BLaER1 treated with 17β-estradiol and CSF1 and Interleukin-3, amounts not matched to agents 10 nM and 100 nM (cell line): ENCODE results near the gene TCTN3.

Experiments used
- H3K27ac ChIP-seq, 11 experiments: shearing (Covaris generic); formaldehyde crosslinking; 2 replicates each; pipeline ENCODE4 v1.8.1; 2022
- H3K27me3 ChIP-seq, 11 experiments: shearing (Covaris generic); formaldehyde crosslinking; 2 replicates each; pipeline ENCODE4 v1.8.1; 2022
- H3K36me3 ChIP-seq, 11 experiments: shearing (Covaris generic); formaldehyde crosslinking; 2 replicates each; pipeline ENCODE4 v1.8.1; 2022
- H3K4me1 ChIP-seq, 10 experiments: shearing (Covaris generic); formaldehyde crosslinking; 2 replicates each; pipeline ENCODE4 v1.8.1; 2022
- H3K4me2 ChIP-seq, 11 experiments: shearing (Covaris generic); formaldehyde crosslinking; 2 replicates each; pipeline ENCODE4 v1.8.1; 2022
- H3K4me3 ChIP-seq, 10 experiments: shearing (Covaris generic); formaldehyde crosslinking; 2 replicates each; pipeline ENCODE4 v1.8.1; 2022
- H3K9ac ChIP-seq, 11 experiments: shearing (Covaris generic); formaldehyde crosslinking; 2 replicates each; pipeline ENCODE4 v1.8.1; 2022
- H3K9me3 ChIP-seq, 11 experiments: shearing (Covaris generic); formaldehyde crosslinking; replicated peaks in 1 of 11; 2 replicates each; pipeline ENCODE4 v1.8.1; 2022
- H4K20me1 ChIP-seq, 11 experiments: shearing (Covaris generic); formaldehyde crosslinking; 2 replicates each; pipeline ENCODE4 v1.8.1; 2022
- Cebpa-rat ChIP-seq, 11 experiments: shearing (Covaris generic); IDR thresholded peaks; 2 replicates each; pipeline ENCODE4 v1.8.1; 2022

The TCTN3 gene

DNA sequence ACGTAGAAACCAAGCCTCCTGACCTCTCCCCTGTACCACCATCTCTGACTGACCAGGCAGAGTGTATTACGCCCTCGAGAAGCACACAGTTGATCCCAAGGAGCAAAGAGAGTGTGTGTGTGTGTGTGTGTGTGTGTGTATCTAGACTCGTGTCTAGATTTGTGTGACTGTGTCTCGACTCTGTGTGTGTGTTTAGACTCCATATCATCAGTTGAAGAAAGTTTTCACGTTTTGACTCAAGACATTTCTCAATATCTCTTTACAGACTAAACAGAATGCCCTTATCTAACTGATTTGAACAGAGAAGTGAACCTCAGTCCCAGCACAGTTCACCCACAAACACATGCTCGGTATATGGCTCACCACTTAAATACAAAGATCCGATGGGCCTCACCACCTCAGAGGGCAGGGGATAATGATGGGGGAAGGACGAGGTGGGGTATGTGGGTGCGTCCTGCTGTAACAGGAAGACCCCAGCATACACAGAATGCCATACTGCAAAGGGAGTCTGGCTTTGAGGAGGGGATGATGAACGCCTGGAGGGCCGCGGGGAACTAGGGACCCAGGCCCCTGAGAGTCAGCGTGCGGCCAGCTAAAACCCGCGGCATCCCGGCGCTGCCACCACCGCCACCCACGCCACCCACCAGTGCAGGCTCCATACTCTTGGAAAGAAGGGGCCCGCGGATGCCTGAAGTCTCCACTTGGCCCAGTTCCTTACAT lies 38.0 kb downstream of the TCTN3 start:
- Histone ChIP-seq H3K9ac (peak overlapping the region; percentile 80 to 93 (median 87)), H3K27me3 (no peaks in the 10 kb centered on the region), H3K4me2 (peak overlapping the region; percentile 81 to 96 (median 93)), H3K9me3 (peaks cover 12 to 34% (median 22%) of the 10 kb centered on the region in 11 experiments), H3K27ac (peak overlapping the region; percentile 9 to 89 (median 80); a peak in 21 of 22 replicates), H3K4me1 (peaks cover 14 to 27% (median 22%) of the 10 kb centered on the region in 10 experiments), H3K36me3 (peaks cover 25 to 32% (median 27%) of the 10 kb centered on the region in 11 experiments), H4K20me1 (peaks cover 0 to 26% (median 0%) of the 10 kb centered on the region in 11 experiments; a peak in 4 of 22 replicates), H3K4me3 (peak overlapping the region; percentile 78 to 98 (median 91))
- TF ChIP-seq Cebpa-rat (IDR thresholded peaks at IDR 0.05) = no peak

DNA sequence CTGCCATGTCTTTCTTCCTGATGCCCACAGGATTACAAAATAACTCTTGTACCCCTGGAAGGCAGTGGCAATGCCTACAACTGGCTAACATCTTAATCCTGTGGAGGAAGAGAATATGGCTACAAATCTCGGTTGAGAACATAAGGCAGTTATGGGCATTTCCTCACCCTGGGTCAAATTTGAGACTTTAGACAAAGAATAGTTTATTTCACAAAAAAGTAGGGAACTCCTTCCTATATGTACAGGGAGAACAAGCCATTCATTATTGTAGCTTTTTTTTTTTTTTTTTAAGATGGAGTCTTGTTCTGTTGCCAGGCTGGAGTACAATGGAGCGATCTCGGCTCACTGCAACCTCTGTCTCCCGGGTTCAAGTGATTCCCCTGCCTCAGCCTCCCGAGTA lies 39.8 kb downstream of the TCTN3 start:
- peaks cover 0 to 37% (median 0%) of the 10 kb centered on the region in 11 experiments; a peak in 5 of 22 replicates for H4K20me1 ChIP-seq
- peaks cover 37 to 50% (median 45%) of the 10 kb centered on the region in 11 experiments for H3K36me3 ChIP-seq
- TF ChIP-seq Cebpa-rat (IDR thresholded peaks at IDR 0.05) = no peak
- no peak overlapping the region for H3K9ac ChIP-seq
- peak overlapping the region in 2 of 11 experiments; percentile 85 to 91; a peak in 3 of 22 replicates for H3K4me2 ChIP-seq
- peaks cover 13 to 41% (median 25%) of the 10 kb centered on the region in 11 experiments for H3K9me3 ChIP-seq
- no peaks in the 10 kb centered on the region for H3K27me3 ChIP-seq
- no peak overlapping the region for H3K4me3 ChIP-seq
- H3K4me1 ChIP-seq = peaks cover 9 to 34% (median 23%) of the 10 kb centered on the region in 10 experiments; a peak in 19 of 20 replicates
- H3K27ac ChIP-seq = no peak overlapping the region

DNA sequence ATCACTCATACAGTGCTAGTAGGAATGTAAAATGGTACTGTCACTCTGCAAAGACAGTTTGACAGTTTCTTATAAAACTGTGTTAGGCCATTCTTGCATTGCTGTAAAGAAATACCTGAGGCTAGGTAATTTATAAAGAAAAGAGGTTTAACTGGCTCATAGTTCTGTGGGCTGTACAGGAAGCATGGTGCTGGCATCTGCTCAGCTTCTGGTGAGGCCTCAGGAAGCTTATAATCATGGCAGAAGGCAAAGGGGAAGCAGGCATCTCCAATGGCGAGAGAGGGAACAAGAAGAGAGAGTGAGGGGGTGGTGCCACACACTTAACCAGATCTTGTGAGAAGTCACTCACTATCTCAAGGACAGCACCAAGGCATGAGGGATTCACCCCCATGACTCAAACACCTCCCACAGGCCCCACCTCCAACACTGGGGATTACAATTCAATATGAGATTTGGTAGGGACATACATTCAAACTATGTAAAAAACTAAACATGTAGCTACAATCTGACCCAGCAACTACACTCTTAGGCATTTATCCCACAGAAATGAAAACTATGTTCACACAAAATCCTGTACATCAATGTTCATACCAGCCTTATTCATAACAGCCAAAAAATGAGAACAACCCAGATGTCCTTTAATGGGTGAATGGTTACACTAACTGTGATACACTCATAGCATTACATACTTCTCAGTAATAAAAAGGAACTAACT lies 42.2 kb downstream of the TCTN3 start:
- Histone ChIP-seq H3K4me1 (peaks cover 9 to 29% (median 20%) of the 10 kb centered on the region in 10 experiments; a peak in 19 of 20 replicates), H3K4me2 (no peak overlapping the region), H4K20me1 (peaks cover 0 to 61% (median 6%) of the 10 kb centered on the region in 11 experiments; a peak in 7 of 22 replicates), H3K9me3 (peaks cover 13 to 31% (median 25%) of the 10 kb centered on the region in 11 experiments), H3K27me3 (no peaks in the 10 kb centered on the region), H3K9ac (no peak overlapping the region), H3K4me3 (no peak overlapping the region), H3K27ac (no peak overlapping the region), H3K36me3 (peaks cover 59 to 74% (median 69%) of the 10 kb centered on the region in 11 experiments)
- TF ChIP-seq Cebpa-rat (IDR thresholded peaks at IDR 0.05) = no peak

DNA sequence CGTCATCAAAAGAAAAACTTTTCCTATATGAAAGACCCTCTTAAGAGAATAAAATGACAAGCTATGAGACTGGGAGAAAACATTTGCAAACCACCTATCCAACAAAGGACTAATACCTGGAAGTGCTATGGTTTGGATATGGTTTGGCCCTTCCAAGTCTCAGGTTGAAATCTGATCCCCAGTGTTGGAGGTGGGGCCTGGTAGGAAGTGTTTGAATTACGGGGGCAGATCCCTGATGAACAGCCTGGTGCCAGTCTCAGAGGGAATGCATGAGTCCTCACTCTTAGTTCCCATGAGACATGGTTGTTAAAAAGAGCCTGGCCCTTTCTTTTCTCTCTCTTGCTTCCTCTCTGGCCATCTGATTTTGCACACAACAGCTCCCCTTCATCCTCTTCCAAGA lies 43.5 kb downstream of the TCTN3 start:
- Histone ChIP-seq H3K4me3 (no peak overlapping the region), H3K4me1 (peaks cover 2 to 23% (median 14%) of the 10 kb centered on the region in 10 experiments; a peak in 19 of 20 replicates), H4K20me1 (peaks cover 0 to 74% (median 7%) of the 10 kb centered on the region in 11 experiments; a peak in 8 of 22 replicates), H3K27ac (no peak overlapping the region), H3K36me3 (peaks cover 65 to 87% (median 80%) of the 10 kb centered on the region in 11 experiments), H3K4me2 (peak overlapping the region in 6 of 11 experiments; percentile 2 to 44 (median 19); a peak in 5 of 22 replicates), H3K9ac (no peak overlapping the region), H3K9me3 (peaks cover 13 to 31% (median 25%) of the 10 kb centered on the region in 11 experiments), H3K27me3 (no peaks in the 10 kb centered on the region)
- no peak for TF ChIP-seq Cebpa-rat (IDR thresholded peaks at IDR 0.05)

DNA sequence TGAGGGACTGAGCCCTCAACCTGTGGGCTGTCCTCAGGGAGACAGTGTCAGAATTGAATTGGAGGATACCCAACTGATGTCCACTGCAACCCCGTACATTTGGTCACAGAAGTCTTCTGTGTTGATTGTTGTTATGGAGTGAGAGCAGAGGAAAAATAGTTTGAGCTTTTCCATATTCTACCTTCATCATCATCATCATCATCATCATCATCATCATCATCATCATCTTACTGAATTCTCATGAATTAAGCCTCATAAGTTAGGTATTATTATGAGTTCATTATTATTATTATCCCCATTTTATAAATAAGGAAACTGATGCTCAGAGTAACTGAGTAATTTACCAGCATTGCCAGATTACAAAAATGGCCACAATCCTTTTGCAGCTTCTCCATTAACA lies 45.6 kb downstream of the TCTN3 start:
- no peak overlapping the region for H3K27ac ChIP-seq
- H3K9me3 ChIP-seq = peaks cover 13 to 30% (median 24%) of the 10 kb centered on the region in 11 experiments
- no peak overlapping the region for H3K4me3 ChIP-seq
- H3K27me3 ChIP-seq = no peaks in the 10 kb centered on the region
- H3K4me2 ChIP-seq = no peak overlapping the region
- no peak for TF ChIP-seq Cebpa-rat (IDR thresholded peaks at IDR 0.05)
- no peak overlapping the region for H3K9ac ChIP-seq
- H3K4me1 ChIP-seq = peaks cover 0 to 9% (median 3%) of the 10 kb centered on the region in 10 experiments; a peak in 7 of 20 replicates
- H4K20me1 ChIP-seq = peaks cover 0 to 69% (median 7%) of the 10 kb centered on the region in 11 experiments; a peak in 8 of 22 replicates
- peaks cover 74 to 100% (median 95%) of the 10 kb centered on the region in 11 experiments for H3K36me3 ChIP-seq

DNA sequence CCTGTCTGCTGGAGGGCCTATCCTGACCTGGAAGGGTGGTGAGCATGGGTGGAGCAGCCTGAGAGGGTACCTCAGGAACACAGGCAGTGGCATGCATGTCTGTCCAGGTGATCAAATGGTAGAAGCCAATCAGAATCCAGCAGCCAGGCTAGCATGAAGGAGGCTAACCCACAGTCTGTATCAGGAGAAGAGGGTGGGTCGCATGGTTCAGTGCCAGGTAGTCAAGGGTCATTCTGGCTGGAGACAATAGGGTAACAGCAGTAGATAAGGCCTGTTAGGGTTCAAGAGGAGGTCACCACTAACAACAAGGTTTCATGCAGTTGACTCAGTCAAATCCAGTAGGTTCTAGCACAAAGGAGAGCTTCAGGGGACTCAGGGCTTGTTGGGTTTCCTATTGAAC lies 47.6 kb downstream of the TCTN3 start:
- H3K27ac ChIP-seq = no peak overlapping the region
- no peak overlapping the region for H3K9ac ChIP-seq
- no peak for TF ChIP-seq Cebpa-rat (IDR thresholded peaks at IDR 0.05)
- no peaks in the 10 kb centered on the region for H3K27me3 ChIP-seq
- no peak overlapping the region for H3K4me2 ChIP-seq
- peaks cover 0 to 9% (median 3%) of the 10 kb centered on the region in 10 experiments; a peak in 7 of 20 replicates for H3K4me1 ChIP-seq
- H3K9me3 ChIP-seq = peaks cover 3 to 12% (median 6%) of the 10 kb centered on the region in 11 experiments; a peak in 21 of 22 replicates
- H3K36me3 ChIP-seq = peaks cover 71 to 99% (median 94%) of the 10 kb centered on the region in 11 experiments
- no peak overlapping the region for H3K4me3 ChIP-seq
- H4K20me1 ChIP-seq = peaks cover 0 to 68% (median 7%) of the 10 kb centered on the region in 11 experiments; a peak in 8 of 22 replicates

DNA sequence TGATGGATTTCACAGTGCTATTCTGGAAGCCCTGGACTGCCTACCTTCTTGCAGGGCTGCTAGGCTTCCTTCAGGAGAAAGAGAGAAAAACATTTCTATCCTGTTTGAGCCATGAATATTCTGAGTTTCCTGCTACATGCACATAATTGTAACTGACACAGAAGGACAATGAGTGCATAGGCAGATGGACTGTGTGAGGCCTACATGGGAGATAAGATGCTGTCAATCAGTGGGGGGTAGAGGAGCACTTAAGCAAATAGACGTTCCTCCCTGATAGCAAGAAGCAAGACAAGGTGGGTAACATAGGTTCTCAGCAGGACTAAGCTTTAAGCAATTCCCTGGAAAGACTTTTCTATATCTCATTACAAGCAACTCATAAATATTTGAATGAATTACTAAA lies 48.8 kb downstream of the TCTN3 start:
- H3K27ac ChIP-seq = no peak overlapping the region
- 0 out of 22 replicates have a peak, but pooled peaks of 1 of the 11 experiments have one; percentile 7 for TF ChIP-seq Cebpa-rat (IDR thresholded peaks at IDR 0.05)
- H3K27me3 ChIP-seq = no peaks in the 10 kb centered on the region
- H3K4me1 ChIP-seq = no peaks in the 10 kb centered on the region
- no peak overlapping the region for H3K9ac ChIP-seq
- peaks cover 71 to 99% (median 94%) of the 10 kb centered on the region in 11 experiments for H3K36me3 ChIP-seq
- H3K4me3 ChIP-seq = no peak overlapping the region
- no peak overlapping the region for H3K4me2 ChIP-seq
- no peaks in the 10 kb centered on the region for H3K9me3 ChIP-seq
- peaks cover 0 to 58% (median 7%) of the 10 kb centered on the region in 11 experiments; a peak in 8 of 22 replicates for H4K20me1 ChIP-seq

DNA sequence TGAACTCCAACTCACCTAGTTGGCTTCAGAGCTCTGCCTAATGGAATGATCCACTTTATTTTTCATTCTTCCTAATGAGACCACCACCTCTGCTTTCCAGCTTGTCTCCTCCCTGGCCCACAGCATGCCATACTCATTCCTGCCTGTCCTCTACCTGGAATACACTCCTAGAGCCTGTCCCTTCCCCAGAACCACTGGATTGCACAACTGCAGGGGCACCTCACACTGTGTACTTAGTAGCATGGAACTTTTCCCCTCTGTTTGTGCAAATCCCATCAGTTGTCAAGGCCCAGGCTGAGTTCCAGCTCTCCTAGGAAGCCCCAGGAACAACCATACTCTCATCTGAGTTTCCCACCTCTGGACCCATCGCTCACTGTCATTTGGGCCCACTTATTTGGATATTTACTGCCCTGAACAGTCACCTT lies 52.8 kb downstream of the TCTN3 start:
- Histone ChIP-seq H3K4me3 (no peak overlapping the region), H3K9ac (no peak overlapping the region), H3K27me3 (no peaks in the 10 kb centered on the region), H3K9me3 (no peaks in the 10 kb centered on the region), H3K4me2 (no peak overlapping the region), H3K36me3 (peaks cover 77 to 99% (median 93%) of the 10 kb centered on the region in 11 experiments), H4K20me1 (peaks cover 0 to 28% (median 7%) of the 10 kb centered on the region in 11 experiments; a peak in 7 of 22 replicates), H3K4me1 (no peaks in the 10 kb centered on the region), H3K27ac (no peak overlapping the region)
- no peak for TF ChIP-seq Cebpa-rat (IDR thresholded peaks at IDR 0.05)
